GM10847 (cell line): ENCODE results near the gene PCDHGA7.
"Not testable (repeated sequence)": the region's sequence is repeated elsewhere in the genome, so short reads cannot be mapped to it uniquely, and the experiment has no call there.

Experiments
- POLR2A ChIP-seq: IDR thresholded peaks from 2 replicates; pipeline ENCODE4 v1.6.1; 2011; ENCODE audit not compliant: insufficient read length; ENCODE audit errors: extremely low read depth

The PCDHGA7 gene

GRCh38 chr5:141363952-141364660, 18.4 kb upstream of the PCDHGA7 start, which contains the start of gene PCDHGA5:
Gene PCDHGA5, plus strand, starts transcription at chr5:141364162. Its CDS starts 169 bp downstream, at chr5:141364331.
- no peak for TF ChIP-seq POLR2A

GRCh38 chr5:141366016-141366896, 16.3 kb upstream of the PCDHGA7 start:
- TF ChIP-seq POLR2A, result no peak

DNA sequence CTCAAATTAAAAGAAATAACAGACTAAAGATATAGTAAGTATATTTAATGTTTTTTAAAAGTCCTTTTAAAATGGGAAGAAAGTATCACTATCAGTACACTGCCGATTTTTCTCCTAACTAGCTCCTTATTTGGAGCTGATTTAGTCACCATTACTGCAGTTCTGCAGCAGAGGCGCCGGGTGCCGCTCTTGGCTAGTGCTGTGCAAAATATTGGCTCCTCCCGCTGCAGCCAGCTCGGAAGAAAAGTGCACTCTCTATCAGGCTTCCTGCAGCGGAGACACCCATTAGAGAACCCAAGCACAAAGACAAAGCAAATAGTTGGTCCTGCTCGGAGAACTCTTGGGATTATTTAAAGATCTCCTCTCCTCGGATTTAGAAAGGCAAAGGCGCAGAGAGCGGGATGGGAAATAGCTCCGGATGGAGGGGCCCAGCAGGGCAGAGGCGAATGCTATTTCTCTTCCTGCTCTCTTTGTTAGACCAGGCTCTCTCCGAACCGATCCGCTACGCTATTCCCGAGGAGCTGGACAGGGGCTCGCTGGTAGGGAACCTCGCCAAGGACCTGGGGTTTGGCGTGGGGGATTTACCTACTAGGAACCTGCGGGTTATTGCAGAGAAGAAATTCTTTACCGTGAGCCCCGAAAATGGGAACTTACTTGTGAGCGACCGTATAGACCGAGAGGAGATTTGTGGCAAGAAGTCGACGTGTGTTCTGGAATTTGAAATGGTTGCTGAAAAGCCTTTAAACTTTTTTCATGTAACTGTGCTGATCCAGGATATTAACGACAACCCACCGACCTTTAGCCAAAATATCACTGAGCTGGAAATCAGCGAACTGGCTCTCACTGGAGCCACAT, 12.3 kb upstream of the PCDHGA7 start, which contains the start of gene PCDHGB3:
Gene PCDHGB3, plus strand, starts transcription at position 249 of the 855 bp plus-strand sequence. Its CDS starts 153 bp downstream, at position 402.
- no peak for TF ChIP-seq POLR2A

GRCh38 chr5:141371572-141372475, 10.7 kb upstream of the PCDHGA7 start:
- no peak for TF ChIP-seq POLR2A

- no peak for TF ChIP-seq POLR2A
These were observed 8.7 kb upstream of the PCDHGA7 start, which contains the start of gene PCDHGA6 for GRCh38 chr5:141373673-141374317. Gene PCDHGA6, plus strand, starts transcription at chr5:141373891. Its CDS starts 193 bp downstream, at chr5:141374084.

DNA sequence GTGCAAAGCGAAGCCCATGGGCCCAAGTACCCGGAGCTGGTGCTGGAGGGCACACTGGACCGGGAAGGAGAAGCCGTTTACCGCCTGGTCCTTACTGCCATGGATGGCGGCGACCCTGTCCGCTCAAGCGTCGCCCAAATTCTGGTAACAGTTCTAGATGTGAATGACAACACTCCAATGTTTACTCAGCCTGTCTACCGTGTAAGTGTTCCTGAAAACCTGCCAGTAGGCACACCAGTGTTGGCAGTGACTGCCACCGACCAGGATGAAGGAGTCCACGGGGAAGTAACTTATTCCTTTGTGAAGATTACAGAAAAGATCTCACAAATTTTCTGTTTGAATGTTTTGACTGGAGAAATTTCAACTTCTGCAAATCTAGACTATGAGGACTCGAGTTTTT, 7.9 kb upstream of the PCDHGA7 start:
- no peak for TF ChIP-seq POLR2A

DNA sequence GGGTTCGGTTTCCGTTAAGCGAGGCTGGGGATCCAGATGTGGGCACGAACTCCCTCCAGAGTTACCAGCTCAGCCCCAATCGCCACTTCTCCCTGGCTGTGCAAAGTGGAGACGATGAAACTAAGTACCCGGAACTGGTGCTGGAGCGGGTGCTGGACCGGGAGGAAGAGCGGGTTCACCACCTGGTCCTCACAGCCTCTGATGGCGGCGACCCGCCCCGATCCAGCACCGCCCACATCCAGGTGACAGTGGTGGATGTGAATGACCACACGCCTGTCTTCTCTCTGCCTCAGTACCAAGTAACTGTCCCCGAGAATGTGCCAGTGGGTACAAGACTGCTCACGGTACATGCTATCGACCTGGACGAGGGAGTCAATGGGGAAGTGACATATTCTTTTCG, 803 bp downstream of the PCDHGA7 start:
- TF ChIP-seq POLR2A, result no peak

- no peak for TF ChIP-seq POLR2A
These were observed 2.1 kb downstream of the PCDHGA7 start for GRCh38 chr5:141384471-141385267.

- not testable (repeated sequence) for TF ChIP-seq POLR2A
These were observed 5.2 kb downstream of the PCDHGA7 start, which contains the start of gene PCDHGB4 for GRCh38 chr5:141387557-141388311. Gene PCDHGB4, plus strand, starts transcription at chr5:141387698. Its CDS starts 187 bp downstream, at chr5:141387885.

DNA sequence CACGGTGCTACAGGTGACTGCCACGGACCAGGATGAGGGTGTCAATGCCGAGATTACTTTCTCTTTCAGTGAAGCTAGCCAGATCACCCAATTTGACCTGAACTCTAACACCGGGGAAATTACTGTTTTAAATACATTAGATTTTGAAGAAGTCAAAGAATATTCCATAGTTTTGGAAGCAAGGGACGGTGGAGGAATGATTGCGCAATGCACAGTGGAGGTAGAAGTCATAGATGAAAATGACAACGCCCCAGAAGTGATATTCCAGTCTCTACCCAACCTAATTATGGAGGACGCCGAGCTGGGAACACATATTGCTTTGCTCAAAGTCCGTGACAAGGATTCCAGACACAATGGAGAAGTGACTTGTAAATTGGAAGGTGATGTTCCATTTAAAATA, 6.1 kb downstream of the PCDHGA7 start:
- TF ChIP-seq POLR2A, result no peak

- no peak for TF ChIP-seq POLR2A
These were observed 6.9 kb downstream of the PCDHGA7 start for GRCh38 chr5:141389153-141390042.
